Stimulated activated CD8-positive, alpha-beta memory T cell treated with anti-CD3 and anti-CD28 coated beads, Interleukin-15, amount 100 ng/mL, for 24 hours (primary cell): Measurements from ENCODE around the gene PRKD1.
"Not testable (repeated sequence)": the region's sequence is repeated elsewhere in the genome, so short reads cannot be mapped to it uniquely, and the experiment has no call there.

Experiments
- DNase-seq: peaks from one replicate; pipeline ENCODE4 v3.0.0-alpha.2; 2020; ENCODE audit warnings: low read depth

The PRKD1 gene

DNA sequence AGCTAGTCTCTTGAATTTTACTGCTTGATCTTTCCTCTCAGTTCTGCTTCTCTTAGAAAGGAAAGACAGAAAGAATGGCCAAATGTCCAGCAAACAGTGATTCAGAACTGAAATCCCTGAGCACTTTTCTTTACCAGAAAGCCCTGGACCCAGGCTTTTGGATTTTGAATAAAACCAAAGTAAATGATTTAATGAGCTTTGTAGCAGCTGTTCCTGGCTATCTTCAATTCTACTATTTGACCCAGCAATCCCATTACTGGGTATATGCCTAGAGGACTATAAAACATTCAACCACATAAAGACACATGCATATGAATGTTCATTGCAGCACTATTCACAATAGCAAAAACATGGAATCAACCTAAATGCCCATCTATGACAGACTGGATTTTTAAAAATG lies 187.2 kb downstream of the PRKD1 start:
- DNase-seq = no peak

DNA sequence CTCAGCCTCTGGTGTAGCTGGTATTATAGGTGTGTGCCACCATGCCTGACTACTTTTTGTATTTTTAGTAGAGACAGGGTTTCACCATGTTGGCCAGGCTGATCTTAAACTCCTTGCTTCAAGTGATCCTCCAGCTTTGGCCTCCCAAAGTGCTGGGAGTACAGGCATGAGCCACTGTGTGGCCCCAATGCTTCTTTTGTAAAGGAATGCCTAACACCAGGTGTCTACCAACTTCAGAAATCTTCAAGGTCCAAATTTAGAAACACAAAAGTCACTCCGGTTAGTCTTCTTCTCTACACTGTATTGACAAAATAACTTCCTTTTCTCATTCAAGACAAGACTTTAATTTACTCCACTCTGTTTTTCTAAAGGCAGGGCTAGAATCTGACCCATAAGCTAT lies 188.7 kb downstream of the PRKD1 start:
- no peak for DNase-seq

GRCh38 chr14:29738056-29738455 lies 189.6 kb downstream of the PRKD1 start:
- no peak for DNase-seq

- DNase-seq = no peak
Measured at GRCh38 chr14:29735459-29735858, 192.2 kb downstream of the PRKD1 start.

- DNase-seq = no peak
Measured at GRCh38 chr14:29734732-29735131, 192.9 kb downstream of the PRKD1 start.

GRCh38 chr14:29726560-29727331 lies 200.9 kb downstream of the PRKD1 start:
- not testable (repeated sequence) for DNase-seq

GRCh38 chr14:29724991-29725390 lies 202.7 kb downstream of the PRKD1 start:
- no peak for DNase-seq

GRCh38 chr14:29722831-29723230 lies 204.8 kb downstream of the PRKD1 start:
- DNase-seq = no peak

DNA sequence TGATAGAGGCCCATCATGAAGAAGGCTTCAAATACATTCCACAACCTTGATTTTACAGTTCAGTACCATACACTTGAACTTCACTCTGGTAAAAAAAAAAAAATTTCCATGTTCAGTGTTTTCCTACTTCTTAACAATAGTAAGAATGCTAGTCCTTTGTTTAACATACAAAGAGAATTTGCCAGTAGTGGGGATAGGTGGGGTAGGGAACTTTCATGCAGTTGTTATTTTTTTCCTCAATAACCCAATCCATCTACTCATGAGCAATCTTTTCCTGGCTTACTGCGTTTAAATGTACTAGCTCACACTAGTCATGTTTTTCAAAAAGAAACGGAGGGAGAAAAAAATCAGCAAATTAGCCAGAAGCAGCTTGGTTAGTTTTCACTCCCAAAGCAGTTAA lies 206.1 kb downstream of the PRKD1 start:
- DNase-seq = no peak

- DNase-seq = no peak
Measured at GRCh38 chr14:29717901-29718300, 209.7 kb downstream of the PRKD1 start.

GRCh38 chr14:29716150-29716549 lies 211.5 kb downstream of the PRKD1 start:
- no peak for DNase-seq

- no peak for DNase-seq
Measured at GRCh38 chr14:29712601-29713000, 215.0 kb downstream of the PRKD1 start.

DNA sequence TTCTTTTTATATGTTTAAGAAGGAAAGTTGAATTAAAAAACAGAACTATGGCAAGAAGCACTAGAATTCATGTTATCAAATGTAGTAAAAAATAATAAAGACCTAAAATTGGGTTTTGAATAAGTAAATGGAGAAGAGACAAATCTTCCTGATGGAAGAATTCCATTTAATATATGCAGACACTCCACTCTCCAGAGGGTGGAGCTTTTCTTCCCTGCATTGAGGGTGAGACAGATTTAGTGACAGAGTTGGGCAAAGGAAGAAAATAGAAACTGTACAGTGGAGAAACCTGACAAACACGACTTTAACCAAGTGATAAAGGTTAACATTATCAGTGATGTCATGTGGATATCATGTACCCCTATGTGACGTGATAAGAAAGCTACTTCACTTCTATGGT lies 217.6 kb downstream of the PRKD1 start:
- DNase-seq = no peak

- no peak for DNase-seq
Measured at GRCh38 chr14:29709490-29709889, 218.2 kb downstream of the PRKD1 start.

DNA sequence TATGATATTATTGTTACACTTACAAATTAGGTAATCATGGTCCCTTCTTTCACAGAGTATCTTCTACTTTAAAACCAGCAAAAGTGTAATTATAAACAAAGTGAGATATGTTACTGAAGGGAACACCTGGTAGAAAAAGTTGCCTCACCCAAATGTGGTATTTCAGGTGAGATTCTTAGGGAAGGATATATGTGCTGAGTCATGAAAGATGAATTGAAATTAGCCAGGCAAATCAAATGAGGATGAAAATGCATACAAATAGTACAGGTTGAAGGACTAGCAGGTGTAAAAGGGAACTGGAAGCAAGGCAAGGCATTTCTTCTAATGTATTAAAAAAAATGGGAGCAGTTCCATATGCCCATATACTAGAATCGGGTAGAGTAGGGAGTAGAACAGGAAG lies 220.9 kb downstream of the PRKD1 start:
- no peak for DNase-seq

DNA sequence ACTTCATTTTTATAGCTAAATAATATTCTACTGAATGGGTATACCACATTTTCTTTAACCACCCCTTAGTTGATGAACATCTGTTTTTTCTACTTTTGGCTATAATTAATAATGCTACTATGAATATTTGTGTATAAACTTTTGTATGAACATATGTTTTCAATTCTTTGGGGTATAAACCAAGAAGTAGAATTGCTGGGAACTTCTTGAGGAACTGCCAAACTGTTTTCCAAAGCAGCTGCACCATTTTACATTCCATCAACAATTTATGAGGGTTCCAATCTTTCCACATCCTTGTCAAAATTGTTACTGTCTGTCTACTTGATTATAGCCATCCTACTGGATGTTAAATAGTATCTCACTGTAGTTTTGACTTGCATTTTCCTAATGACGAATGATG lies 221.8 kb downstream of the PRKD1 start:
- DNase-seq = no peak

GRCh38 chr14:29689597-29689996 lies 238.1 kb downstream of the PRKD1 start:
- DNase-seq = not testable (repeated sequence)

- DNase-seq = no peak
Measured at GRCh38 chr14:29687866-29688265, 239.8 kb downstream of the PRKD1 start.

DNA sequence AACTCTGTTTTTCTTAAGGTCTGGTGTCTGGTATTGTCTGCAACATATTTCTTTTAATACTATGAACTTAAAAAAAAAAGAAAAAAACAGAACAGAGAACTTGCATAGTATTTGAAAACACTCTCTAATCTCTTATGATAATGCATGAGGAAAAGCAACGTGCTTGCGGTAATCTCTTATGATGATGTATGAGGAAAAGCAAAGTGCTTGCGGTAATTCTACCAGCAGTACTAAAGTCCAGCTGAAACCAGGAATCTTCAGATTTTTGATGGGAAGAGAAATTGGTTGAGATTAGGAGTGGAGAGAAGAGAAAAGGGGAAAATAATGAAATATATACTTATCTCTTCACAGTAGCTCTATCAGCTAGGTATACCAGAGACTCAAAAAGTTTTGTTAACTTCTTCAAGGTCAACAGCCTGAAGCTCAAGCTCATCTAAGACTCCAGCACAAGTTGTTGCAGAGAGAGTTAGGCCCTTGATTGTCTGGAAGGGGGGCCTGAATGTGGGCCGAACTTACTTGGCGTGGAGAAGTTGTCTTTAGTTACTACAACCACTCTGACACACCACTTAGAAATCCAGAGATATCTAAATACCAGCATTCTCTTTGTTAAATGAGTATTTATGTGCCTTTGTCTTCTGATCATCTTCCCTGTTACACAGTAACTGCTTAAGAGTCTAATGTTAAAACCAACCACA lies 240.4 kb downstream of the PRKD1 start:
- DNase-seq = no peak

GRCh38 chr14:29684926-29685325 lies 242.7 kb downstream of the PRKD1 start:
- no peak for DNase-seq

DNA sequence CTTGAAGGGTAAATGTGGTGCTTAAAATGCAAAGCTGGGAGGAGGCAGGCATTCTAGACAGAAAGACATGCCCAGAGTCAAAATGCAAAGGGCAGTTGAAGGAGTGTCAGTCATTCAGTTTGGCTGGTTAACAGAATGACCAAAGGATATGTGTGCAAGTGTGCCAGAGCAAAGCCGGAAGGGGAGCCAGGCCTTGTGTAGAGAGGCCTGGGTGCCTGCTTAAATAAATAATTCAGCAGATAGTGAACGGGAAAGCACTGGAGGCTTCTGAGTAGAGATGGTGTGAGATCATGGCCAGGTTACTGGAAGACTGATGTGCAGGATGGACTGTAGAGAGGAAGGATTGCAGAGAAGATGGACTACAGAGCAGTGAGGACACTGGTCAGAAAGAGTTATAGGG lies 244.9 kb downstream of the PRKD1 start:
- no peak for DNase-seq

DNA sequence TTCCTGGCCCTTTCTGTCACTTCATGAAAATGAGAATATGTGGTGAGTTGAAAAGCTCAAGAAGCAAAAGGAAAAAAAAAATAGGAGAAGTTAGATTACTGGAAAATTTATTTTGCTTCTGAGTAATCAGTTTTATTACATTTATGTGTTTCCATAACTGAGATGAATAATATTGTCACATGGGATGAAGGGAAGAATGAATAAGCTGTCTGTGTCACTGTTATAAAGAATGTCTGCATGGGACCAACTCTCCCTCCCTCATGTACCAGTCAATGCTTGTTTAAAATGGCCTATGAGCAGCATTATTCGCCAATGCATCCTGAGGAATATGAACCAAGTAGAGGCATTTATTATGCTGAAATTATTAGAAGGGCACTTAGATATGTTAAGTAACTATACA lies 246.3 kb downstream of the PRKD1 start:
- DNase-seq = no peak

DNA sequence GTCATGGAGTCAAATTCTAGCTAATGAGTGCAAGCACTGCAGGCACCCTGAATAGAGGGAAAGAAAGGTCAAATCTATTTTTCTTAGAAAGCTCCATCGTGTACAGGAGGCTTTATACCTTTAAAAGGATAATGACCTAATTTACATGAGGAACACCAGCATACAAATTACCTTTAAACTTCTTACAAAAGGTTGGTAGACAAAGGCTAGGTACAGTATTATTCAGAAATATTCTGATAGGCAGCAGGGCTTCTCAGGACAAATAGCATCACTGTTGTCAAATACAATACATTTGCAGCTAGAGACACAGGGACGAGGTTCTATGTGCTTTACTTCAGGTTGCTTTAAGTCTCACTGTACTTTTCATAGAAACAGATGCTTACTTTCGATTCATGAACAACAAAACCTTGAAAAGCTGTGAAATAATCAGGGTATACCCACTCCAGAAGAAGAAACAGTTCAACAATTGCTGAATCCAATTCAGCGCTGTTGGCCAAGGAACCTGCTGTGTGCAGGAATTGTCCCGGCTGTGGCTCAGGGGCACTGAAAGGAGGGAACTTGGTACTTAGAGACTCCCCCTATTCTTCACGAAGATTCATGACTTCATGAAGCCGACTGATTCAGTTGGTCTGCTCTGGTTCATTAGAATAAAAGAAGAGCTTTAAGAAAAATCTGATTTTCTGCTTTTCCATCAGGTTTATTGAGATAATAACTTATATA lies 252.9 kb downstream of the PRKD1 start:
- DNase-seq = no peak
